Activated naive CD4-positive, alpha-beta T cell treated with anti-CD3 and anti-CD28 coated beads, Interleukin-2, amount 10 ng/mL, durations not matched to agents 7 days and 5 days (primary cell): ENCODE results near the gene PAX9.

ENCODE experiments used
- CTCF ChIA-PET: fragments of 350-600 bp; sonication (Branson Sonifier 250); formaldehyde crosslinking; loops from one replicate; lab custom pipeline; 2021; ENCODE audit warnings: antibody characterized with exemption; lab: Charles Lee
- DNase-seq: peaks from one replicate; pipeline ENCODE4 v3.0.0-alpha.2; 2020
- H3K27ac Mint-ChIP-seq: one replicate; pipeline ENCODE4 v1.8.0; 2021; ENCODE audit warnings: mild to moderate bottlenecking, moderate library complexity, mixed read lengths
- H3K27me3 Mint-ChIP-seq: one replicate; pipeline ENCODE4 v1.8.0; 2021; ENCODE audit warnings: mild to moderate bottlenecking, mixed read lengths
- H3K36me3 Mint-ChIP-seq: one replicate; pipeline ENCODE4 v1.8.0; 2021; ENCODE audit warnings: mixed read lengths
- H3K4me1 Mint-ChIP-seq: one replicate; pipeline ENCODE4 v1.8.0; 2021; ENCODE audit warnings: mixed read lengths
- H3K4me3 Mint-ChIP-seq: one replicate; pipeline ENCODE4 v1.8.0; 2021; ENCODE audit warnings: mild to moderate bottlenecking, moderate library complexity, mixed read lengths
- H3K9me3 Mint-ChIP-seq: one replicate; pipeline ENCODE4 v1.8.0; 2021; ENCODE audit warnings: mixed read lengths

PAX9 gene

GRCh38 chr14:36661506-36662257, at the start of gene PAX9:
PAX9 (plus strand) TSS chr14:36661860; CDS start chr14:36662090, 230 bp downstream.
- Mint-ChIP-seq H3K4me3 (peak within 1 kb of the TSS; percentile 15), H3K27ac (peak within 1 kb of the TSS; percentile 65), H3K27me3 (peaks cover 100% of the 10 kb centered on the region), H3K36me3 (peaks cover 15% of the 10 kb centered on the region), H3K9me3 (peaks cover 5% of the 10 kb centered on the region), H3K4me1 (peaks cover 22% of the 10 kb centered on the region)
- CTCF ChIA-PET: no interaction called here
- peak; percentile 45 for DNase-seq

- DNase-seq: no peak
- H3K27me3 Mint-ChIP-seq: peaks cover 4% of the 10 kb centered on the region
- CTCF ChIA-PET: no interaction called here
- no peaks in the 10 kb centered on the region for H3K4me1 Mint-ChIP-seq
- H3K27ac Mint-ChIP-seq: no peak overlapping the region
- H3K9me3 Mint-ChIP-seq: no peaks in the 10 kb centered on the region
- H3K36me3 Mint-ChIP-seq: no peaks in the 10 kb centered on the region
- H3K4me3 Mint-ChIP-seq: no peak overlapping the region
Measured at GRCh38 chr14:36617824-36618223, 43.8 kb upstream of the PAX9 start.

GRCh38 chr14:36618641-36619040, 43.0 kb upstream of the PAX9 start:
- Mint-ChIP-seq H3K4me1 (no peaks in the 10 kb centered on the region), H3K36me3 (no peaks in the 10 kb centered on the region), H3K27ac (no peak overlapping the region), H3K4me3 (no peak overlapping the region), H3K27me3 (peaks cover 4% of the 10 kb centered on the region), H3K9me3 (no peaks in the 10 kb centered on the region)
- CTCF ChIA-PET: no interaction called here
- no peak for DNase-seq

GRCh38 chr14:36619131-36619530, 42.5 kb upstream of the PAX9 start:
- H3K4me1 Mint-ChIP-seq: no peaks in the 10 kb centered on the region
- H3K36me3 Mint-ChIP-seq: no peaks in the 10 kb centered on the region
- no peaks in the 10 kb centered on the region for H3K9me3 Mint-ChIP-seq
- DNase-seq: no peak
- no peaks in the 10 kb centered on the region for H3K27me3 Mint-ChIP-seq
- H3K4me3 Mint-ChIP-seq: no peak overlapping the region
- CTCF ChIA-PET: no interaction called here
- H3K27ac Mint-ChIP-seq: no peak overlapping the region

- CTCF ChIA-PET: no interaction called here
- DNase-seq: no peak
- Mint-ChIP-seq H3K4me3 (no peak overlapping the region), H3K36me3 (no peaks in the 10 kb centered on the region), H3K27ac (no peak overlapping the region), H3K27me3 (no peaks in the 10 kb centered on the region), H3K9me3 (no peaks in the 10 kb centered on the region), H3K4me1 (no peaks in the 10 kb centered on the region)
Measured at GRCh38 chr14:36619853-36620252, 41.8 kb upstream of the PAX9 start.

- Mint-ChIP-seq H3K27me3 (peaks cover 4% of the 10 kb centered on the region), H3K4me3 (no peak overlapping the region), H3K4me1 (no peaks in the 10 kb centered on the region), H3K9me3 (no peaks in the 10 kb centered on the region), H3K36me3 (no peaks in the 10 kb centered on the region), H3K27ac (no peak overlapping the region)
- CTCF ChIA-PET: no interaction called here
- DNase-seq: no peak
Measured at GRCh38 chr14:36625014-36625413, 36.6 kb upstream of the PAX9 start.

GRCh38 chr14:36625436-36625835, 36.2 kb upstream of the PAX9 start:
- H3K27me3 Mint-ChIP-seq: peaks cover 4% of the 10 kb centered on the region
- CTCF ChIA-PET: no interaction called here
- DNase-seq: no peak
- no peaks in the 10 kb centered on the region for H3K36me3 Mint-ChIP-seq
- H3K27ac Mint-ChIP-seq: no peak overlapping the region
- no peak overlapping the region for H3K4me3 Mint-ChIP-seq
- H3K4me1 Mint-ChIP-seq: no peaks in the 10 kb centered on the region
- H3K9me3 Mint-ChIP-seq: no peaks in the 10 kb centered on the region

GRCh38 chr14:36626151-36626550, 35.5 kb upstream of the PAX9 start:
- Mint-ChIP-seq H3K36me3 (no peaks in the 10 kb centered on the region), H3K4me3 (no peak overlapping the region), H3K27ac (no peak overlapping the region), H3K9me3 (no peaks in the 10 kb centered on the region), H3K27me3 (peaks cover 4% of the 10 kb centered on the region), H3K4me1 (no peaks in the 10 kb centered on the region)
- CTCF ChIA-PET: interaction anchor here (1.0 to 1.5 kb wide), 2 partner anchors 21 to 74 kb away, joined by 3 to 6 read pairs; no protein-coding TSS in a partner anchor
- no peak for DNase-seq

GRCh38 chr14:36627981-36628380, 33.7 kb upstream of the PAX9 start:
- H3K27ac Mint-ChIP-seq: no peak overlapping the region
- no peaks in the 10 kb centered on the region for H3K9me3 Mint-ChIP-seq
- H3K27me3 Mint-ChIP-seq: peaks cover 4% of the 10 kb centered on the region
- no peaks in the 10 kb centered on the region for H3K36me3 Mint-ChIP-seq
- H3K4me3 Mint-ChIP-seq: no peak overlapping the region
- no peak for DNase-seq
- H3K4me1 Mint-ChIP-seq: no peaks in the 10 kb centered on the region
- CTCF ChIA-PET: no interaction called here

GRCh38 chr14:36633580-36633979, 28.1 kb upstream of the PAX9 start:
- H3K4me3 Mint-ChIP-seq: no peak overlapping the region
- H3K27me3 Mint-ChIP-seq: no peaks in the 10 kb centered on the region
- no peaks in the 10 kb centered on the region for H3K9me3 Mint-ChIP-seq
- no peaks in the 10 kb centered on the region for H3K36me3 Mint-ChIP-seq
- DNase-seq: no peak
- H3K4me1 Mint-ChIP-seq: no peaks in the 10 kb centered on the region
- CTCF ChIA-PET: no interaction called here
- H3K27ac Mint-ChIP-seq: no peak overlapping the region

GRCh38 chr14:36646664-36647416, 14.8 kb upstream of the PAX9 start:
- peaks cover 54% of the 10 kb centered on the region for H3K27me3 Mint-ChIP-seq
- DNase-seq: no peak
- peaks cover 3% of the 10 kb centered on the region for H3K4me1 Mint-ChIP-seq
- H3K4me3 Mint-ChIP-seq: no peak overlapping the region
- CTCF ChIA-PET: no interaction called here
- no peak overlapping the region for H3K27ac Mint-ChIP-seq
- no peaks in the 10 kb centered on the region for H3K9me3 Mint-ChIP-seq
- H3K36me3 Mint-ChIP-seq: peaks cover 3% of the 10 kb centered on the region

- Mint-ChIP-seq H3K4me3 (no peak overlapping the region), H3K9me3 (no peaks in the 10 kb centered on the region), H3K36me3 (peaks cover 3% of the 10 kb centered on the region), H3K27ac (no peak overlapping the region), H3K27me3 (peaks cover 55% of the 10 kb centered on the region), H3K4me1 (peaks cover 3% of the 10 kb centered on the region)
- DNase-seq: no peak
- CTCF ChIA-PET: no interaction called here
Measured at GRCh38 chr14:36647417-36647823, 14.2 kb upstream of the PAX9 start.

- Mint-ChIP-seq H3K27ac (no peak overlapping the region), H3K4me3 (no peak overlapping the region), H3K27me3 (peaks cover 62% of the 10 kb centered on the region), H3K36me3 (peaks cover 3% of the 10 kb centered on the region), H3K9me3 (no peaks in the 10 kb centered on the region), H3K4me1 (peaks cover 3% of the 10 kb centered on the region)
- CTCF ChIA-PET: interaction anchor here (0.8 kb wide), 1 partner anchor 18 kb away, joined by 3 read pairs; no protein-coding TSS in a partner anchor
- no peak for DNase-seq
Measured at GRCh38 chr14:36647824-36648753, 13.6 kb upstream of the PAX9 start.
